NOMO-1 (cell line): ENCODE results near the gene CYREN.

Source experiments
- DNase-seq, 2 experiments: peaks; one replicate each; lab custom pipeline; 2025; ENCODE audit not compliant: unreplicated experiment in 2 of 2; lab: John Stamatoyannopoulos, UW

The CYREN gene

DNA sequence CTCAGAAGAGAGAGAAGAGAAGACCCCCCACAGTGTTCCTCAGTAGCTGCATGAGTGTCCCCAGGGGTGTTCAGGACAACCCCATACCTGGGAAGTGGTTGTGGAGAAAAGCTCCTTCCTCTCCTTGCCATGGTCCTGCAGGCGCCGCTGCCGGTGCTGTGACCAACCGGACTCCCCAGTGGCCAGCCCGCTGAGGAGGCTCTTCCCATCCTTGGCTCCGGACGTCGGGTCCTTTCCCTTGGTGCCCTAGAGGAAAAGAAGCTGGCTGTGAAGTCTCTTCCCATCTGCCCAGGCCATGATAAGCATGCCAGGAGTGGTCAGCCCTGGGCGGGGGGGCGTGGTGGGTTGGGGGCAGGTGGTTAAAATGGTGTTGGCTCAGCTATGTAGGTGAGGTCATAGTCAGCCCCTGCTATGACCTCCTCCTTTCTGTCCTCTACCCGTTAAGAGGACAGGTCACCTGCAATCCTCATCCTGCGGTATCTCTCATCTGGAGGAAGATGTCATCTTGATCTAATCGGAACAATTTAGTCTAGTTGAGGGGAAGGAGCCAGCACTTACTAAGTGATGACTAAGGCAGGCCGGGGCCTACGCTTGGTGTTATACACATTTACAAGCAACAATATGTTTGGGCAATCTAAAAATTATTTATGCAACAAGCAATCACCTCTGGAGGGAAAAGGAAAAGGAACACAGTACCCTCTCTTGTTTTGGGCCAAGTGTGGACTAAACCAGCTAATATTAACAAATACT, 27.6 kb upstream of the CYREN start:
- DNase-seq, result no peak

DNA sequence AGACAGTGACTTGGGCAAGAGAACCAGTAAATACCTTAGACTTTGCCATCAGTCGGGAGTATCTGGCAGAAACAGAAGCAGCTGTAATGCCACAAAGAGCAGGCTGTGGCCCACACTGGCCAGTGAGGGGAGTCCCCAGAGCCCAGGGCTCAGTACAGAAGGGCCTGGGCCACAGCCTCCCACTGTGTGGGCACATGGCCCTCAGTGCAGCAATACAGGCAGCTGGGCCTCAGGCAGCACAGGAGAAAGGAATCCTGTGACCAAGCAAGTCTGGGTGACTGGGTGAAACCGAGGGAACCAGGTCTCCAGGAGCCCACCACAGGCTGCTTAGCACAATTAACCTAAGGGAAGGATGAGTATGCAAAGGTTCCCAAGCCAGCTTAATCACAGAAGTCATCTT, 26.8 kb upstream of the CYREN start:
- no peak for DNase-seq

DNA sequence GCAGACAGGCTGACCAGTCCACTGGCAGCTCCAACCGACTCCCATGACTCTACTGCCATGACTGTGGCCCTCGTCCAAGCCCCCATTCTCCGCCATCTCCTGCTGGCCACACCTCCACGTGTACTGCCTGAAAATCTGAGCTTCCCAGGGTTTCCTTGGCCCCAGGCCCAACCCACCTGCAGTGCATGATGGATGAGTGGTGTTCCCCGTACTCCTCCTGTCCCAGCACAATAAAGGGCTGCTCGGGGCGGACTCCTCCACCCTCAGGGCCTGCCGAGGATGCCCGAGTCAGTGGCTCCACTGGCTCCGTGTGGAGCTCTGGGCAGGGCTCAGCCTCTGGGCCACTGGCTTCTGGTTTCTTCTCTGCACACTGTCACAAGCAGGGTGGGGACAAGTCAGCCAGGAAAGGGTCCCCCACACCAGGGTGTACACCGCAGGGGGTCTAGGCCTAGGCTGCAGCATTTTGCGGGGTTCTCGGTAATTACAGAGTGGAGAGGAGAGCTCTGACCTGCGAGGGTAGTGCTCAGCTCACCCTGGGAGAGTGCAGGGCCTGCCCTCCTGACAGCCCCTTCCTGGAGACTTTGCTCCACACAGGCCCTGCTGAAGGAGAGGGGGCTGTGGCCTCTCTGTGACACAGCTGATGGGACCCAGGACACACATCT, 25.6 kb upstream of the CYREN start:
- no peak for DNase-seq

DNA sequence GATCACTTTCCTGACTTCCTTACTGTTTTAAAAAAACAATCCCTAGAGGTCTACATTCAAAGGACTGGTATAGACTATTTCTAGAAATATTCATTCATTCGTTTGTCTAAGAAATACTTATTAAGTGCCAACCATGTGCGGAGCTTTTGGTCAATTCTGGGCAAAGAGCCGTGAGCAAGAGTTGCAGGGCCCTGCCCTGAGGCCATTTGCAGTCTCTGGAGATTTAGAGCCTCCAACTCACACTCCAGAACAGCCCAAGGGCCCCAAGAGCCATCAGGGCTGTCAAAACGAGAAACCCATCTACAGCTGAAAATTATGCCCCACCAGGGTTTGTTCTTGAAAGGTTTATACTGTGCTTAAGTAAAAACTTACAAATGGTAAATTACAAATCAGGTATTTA, 24.6 kb upstream of the CYREN start:
- no peak for DNase-seq

DNA sequence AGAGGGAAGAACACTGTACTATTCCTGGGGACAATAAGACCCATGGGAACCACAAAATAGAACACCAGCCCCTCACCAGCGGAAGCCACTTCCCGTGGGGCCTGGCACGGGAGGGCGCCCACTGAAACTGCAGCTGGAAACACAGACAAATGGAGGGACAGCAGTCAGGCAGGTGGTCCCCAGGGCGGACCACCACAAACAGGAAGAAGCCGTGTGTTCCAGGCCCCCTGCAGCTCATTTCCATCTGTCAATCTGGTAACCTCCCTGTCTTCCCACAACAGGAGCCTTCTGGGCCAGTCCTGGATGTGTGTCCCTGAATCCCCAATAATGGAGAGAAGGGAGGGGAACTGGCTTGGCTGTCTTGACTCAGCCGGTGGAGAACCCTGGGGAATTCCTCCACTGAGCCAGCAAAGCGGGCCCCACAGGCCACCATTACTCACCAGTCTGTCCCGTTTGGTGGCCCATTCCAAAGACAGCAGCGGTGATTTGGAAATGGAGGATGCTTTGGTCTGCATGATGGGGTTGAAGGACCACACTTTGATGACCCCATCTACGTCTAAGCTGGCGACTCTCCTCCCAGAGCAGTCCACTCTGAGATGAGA, 24.1 kb upstream of the CYREN start:
- no peak for DNase-seq

DNA sequence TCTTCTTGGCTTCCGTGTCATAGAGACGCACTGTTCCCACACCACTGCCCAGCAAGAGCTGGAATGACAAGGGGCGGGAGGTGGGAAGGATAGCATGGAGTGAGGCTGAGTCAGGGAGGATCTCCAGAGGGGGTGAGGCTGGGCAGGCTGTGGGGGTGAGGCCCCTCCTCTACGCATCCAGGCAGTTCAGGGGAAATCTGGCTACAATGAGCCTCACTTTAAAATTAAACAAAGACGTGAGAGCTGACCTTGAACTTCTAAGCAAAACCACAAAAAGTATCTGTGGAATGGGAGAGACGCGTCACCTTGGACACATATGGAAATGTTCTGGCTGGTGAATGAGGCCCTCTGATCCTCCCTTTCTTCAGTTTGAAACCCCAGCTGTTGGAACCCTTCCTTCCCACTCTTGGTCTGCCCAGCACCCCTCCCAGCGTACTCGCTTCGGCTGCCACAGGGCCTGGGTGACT, 23.1 kb upstream of the CYREN start:
- DNase-seq, result no peak

DNA sequence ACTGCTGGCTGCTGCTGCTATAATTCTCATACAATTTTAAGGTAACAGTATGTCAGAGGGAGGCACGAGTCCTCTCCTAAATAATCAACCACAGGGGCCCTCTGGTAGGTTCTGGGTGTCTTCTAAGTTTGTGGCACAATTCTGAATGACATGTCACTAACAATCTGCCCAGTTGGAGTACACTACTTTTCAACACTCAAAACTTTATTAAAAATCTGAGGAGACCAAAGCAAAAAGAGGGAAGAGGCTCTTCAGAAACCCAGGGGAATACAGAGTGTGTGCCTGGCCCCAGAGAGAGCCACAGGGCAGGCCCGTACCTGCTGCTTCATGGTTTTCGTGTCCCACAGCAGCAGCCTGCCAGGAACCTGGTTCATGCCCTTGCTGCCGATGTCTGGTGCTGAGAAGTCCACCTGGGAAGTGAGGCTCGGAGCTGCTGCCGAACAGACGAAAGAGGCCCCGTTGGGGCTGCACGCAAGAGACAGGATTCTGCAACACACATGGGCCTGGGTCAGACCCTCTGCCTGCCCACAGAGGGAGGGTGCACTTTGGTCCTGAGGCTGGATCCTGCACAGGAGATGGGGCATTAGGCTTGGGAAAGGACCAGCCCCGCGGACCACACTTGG, 22.5 kb upstream of the CYREN start:
- no peak for DNase-seq

DNA sequence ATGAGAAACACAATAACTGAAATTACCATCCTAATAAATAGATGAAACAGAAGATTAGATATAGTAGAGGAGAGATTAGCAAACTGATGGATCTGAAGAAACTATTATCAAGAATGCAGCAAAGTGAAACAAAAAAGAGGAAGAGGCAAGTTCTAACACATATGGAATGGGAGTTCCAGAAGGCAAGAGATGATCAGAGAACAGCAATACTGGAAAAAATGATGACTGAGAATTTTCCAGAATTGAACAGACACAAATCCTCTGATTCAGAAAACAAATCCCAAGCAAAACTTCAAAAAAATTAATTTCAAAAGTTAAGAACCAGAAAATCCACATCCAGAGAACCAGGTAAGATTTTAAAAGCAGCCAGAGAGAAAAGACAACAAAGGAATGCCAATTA, 20.2 kb upstream of the CYREN start:
- DNase-seq, result no peak

DNA sequence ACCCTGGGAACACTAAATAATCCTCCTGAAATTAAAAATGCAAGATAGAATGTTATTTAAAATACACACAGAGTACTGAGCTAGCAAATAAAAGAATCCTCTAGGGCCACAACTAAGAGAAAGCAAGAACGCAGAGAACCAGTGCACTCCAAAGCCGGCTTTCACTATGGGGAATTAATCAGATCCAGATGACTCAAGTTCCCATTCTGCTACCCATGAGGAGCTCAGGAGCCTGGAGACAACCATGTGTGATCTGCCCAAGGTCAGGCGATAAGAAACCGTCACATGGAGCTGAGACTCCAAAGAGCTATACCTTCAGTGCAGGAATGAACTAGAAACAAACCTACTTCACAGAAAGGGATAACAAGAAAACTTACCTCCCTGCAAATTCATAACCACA, 19.5 kb upstream of the CYREN start:
- DNase-seq, result no peak

DNA sequence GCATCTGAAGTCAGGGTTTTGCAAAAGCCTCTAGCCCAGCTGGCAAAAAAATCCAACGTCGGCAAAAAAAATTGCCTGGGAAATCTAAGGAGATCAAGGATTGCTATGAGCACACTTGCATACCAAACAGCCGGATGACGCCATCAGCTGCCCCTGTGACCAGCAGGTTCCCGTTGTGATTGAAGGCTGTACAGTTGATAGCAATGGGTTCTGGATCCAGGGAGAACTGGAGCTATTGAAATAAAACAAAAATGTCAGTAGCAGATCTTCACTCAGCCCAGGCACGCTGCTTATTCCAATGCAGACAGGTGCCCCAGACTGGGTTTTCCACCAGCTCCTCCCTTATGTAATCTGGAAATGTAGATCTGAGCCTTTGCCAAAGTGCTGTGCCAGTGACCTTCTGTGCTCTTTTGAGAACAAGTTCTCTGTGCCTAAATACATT, 18.7 kb upstream of the CYREN start:
- DNase-seq, result no peak

DNA sequence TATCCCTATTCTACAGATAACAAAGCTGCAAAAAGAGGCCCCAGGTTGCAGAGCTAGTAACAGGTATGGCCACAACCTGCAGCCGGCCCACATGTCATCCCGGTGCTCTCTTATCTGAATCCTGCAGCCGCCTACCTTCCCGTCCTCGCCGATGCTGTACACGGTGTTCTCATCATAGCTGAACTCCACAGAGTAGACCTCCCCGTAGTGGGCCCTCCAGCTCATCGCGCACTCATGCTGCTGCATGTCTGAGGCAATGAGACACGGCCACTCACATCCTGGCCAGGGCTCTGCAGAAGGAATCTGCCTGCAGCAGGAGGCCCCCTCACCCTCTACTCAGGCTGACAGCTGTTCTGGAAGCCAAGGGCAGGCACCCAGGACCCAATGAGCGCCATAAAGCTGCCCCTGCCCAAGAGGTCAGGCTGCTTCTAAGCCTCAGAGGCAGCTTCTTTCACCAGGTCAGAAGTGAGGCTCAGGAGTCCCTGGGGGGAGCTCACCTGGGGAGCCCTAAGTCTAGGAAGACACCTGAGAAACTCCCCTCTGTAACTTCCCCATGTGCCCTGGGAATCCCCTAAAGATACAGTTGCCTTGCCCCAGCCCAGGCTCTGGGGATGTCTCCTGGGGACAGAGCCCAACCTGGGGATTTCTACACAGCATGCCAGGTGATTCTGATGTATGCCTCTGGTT, 17.9 kb upstream of the CYREN start:
- no peak for DNase-seq

DNA sequence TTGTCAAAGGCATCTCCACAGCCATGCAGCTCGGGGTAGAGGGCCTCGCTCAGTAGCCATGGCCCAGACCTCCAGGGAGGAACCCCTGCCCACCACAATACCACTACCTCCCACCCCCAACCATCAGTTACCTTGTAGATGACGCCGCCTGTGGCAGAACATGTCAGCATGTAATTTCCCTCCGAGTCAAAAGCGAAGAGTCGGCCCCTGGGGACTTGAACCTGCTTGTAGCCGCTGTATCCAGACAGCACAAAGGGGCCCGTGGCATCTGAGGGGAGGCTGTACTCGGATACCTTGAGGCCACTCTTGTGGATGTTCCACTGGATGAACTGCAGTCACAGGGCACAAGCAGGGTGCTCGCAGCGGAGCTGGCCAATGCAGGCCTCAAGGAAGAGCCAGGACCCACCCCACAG, 16.3 kb upstream of the CYREN start:
- no peak for DNase-seq

DNA sequence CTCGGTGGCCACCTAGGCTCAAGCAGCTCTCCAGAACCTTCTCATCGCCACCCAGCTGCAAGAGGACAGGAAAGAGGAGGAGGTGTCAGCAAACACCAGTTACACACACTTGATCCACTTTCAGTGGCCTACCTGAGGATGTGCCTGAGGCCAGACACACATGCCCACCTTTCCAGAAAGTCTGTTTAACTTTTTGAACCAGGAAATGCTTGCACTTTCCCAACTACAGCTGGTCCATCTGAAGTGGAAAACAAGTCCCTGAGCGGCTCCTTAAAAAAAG, 15.7 kb upstream of the CYREN start:
- no peak for DNase-seq

DNA sequence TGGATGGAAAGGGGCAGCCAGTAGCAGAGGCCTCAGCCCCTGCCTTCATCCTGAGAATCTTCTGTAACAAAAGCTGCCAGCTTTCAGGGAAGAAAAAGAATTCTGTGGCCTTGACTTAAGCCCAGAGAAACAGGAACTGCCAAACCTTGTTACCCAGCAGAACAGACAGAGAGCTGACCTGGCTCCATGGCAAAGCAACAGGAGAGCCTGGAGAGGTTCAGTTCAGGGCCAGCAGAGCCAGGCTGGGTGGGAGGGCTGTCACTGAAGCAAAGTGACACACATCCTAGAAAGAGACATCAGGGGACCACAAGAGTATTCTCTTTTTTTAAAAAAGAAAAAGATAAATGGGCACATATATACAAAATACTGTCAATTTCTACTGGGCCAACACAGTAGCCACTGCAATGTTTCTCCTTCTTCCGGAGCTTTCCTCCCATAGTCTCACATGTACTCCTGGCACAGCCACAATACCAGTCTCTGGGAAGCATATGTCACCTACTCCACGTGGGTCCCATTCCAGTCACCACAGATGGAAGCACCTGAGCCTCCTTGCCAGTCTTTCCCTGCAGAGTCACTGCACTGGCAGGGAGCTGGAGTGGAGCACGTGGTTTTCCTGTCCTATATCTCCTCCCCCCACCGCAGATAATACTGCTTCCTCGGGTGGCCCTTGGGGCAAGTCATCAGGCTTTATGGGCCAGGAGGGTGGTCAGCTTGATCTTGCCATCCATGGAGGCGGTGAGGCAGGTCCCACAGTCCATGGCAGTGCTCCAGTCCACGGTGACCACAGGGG, 15.2 kb upstream of the CYREN start:
- no peak for DNase-seq

DNA sequence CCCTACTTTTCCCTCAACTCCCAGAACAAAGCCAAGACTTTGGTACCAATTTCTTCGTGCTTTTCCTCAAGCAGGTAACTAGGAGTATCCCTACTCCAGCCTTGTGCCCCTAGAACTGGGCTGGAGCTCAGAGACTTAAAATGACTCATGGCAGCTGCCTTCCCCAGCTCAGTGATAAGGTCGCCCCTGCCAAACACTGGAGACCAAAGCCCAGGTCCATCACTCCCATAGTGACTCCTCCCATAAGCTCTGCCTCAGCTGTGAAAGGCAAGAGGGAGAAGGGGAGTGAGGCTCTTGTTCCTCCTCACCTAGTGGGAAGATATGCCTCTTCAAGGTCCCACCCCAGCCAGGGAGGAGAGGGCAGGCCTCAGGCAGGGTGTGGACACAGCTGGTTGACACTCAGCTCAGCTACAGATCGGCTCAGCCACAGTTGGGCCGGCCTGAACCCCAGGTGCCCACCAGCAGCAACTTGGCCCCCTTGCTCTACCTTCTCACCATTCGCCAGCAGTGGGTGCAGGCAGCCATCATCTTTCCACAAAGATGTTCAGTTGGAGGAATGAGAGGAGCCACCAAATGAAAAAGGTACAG, 13.8 kb upstream of the CYREN start:
- DNase-seq, result no peak

DNA sequence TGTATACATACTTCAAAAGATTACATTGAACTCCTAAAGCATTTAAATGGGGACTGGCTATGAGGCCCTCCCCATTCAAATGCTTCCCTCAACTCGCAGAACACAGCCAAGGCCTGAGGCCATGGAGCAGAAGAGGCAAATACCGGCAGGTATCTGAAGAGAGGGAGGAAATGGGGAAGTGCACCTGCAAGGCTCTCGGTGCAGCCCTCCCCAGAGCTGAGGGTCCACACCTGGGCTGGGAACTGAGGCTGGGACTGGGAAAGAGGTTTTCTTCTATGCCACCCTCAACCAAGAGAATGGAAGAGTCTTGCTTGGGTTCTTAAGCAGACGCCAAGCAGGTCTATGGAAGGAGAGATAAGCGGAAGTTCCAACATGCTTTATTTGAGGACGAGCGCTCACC, 13.0 kb upstream of the CYREN start:
- DNase-seq, result no peak

DNA sequence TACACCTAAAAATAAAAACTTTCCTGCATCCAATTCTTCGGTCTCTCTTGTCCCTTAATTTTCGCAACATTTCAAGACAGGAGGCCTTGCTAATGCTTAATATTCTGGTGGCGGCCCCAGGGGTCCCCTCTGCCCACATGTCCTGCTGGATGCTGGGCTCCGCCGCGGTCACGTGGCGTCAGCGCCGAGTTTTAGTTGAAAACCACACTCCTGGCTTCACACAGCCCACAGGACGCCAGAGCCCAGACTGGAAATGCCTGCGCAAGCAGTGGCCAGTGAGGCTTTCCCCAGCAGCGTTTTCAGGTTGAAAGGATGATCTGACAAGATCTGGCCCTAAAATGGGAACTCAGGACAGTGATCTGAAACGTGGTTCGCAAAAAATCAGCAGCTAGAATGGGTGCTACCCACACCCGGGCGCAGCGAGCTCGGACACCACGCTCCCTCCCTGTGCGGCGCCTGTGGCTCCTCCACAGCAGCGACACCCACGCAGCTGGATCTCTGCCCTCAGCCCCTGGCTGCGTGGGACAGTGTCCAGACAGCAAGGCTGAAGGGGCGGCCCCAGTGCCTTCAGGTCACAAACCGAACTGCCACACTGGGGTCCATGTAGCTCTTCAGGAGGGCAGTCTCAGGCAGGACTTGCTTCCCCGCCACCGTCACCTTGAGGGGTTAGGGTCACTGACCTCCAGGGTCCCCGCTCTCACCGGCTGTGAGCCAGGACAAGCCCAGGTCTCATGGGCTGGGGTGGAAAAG, 11.6 kb upstream of the CYREN start:
- no peak for DNase-seq

DNA sequence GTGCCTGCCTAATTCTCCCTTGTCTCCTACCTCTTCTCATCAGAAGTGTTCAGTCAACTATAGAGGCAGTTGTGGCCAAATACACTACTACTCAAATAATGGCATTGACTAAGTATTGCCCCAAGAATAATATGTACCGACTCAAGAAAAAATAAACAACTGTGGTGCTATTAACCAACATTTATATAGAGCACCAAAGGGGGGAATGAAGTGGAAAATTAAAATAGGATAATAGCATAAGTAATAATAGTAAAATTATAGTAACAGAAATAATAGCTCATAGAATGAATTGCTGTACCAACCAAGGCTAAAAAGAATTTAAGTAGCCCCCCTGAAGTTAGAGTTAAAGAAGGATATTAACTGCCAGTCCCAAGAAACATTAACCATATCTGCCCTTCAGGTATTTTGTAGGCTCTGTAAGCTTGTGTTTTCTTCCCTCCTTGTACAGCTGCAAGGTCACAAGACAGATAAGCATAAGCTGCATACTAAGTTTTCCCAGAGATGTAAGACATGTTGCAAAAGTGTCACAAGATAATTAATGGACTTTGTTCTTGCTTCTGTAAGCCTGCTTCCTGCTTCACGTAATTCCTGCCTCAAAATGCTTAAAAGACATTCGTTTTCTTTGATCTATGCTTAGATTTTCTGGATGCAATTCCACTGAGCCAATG, 10.9 kb upstream of the CYREN start:
- DNase-seq, result no peak

DNA sequence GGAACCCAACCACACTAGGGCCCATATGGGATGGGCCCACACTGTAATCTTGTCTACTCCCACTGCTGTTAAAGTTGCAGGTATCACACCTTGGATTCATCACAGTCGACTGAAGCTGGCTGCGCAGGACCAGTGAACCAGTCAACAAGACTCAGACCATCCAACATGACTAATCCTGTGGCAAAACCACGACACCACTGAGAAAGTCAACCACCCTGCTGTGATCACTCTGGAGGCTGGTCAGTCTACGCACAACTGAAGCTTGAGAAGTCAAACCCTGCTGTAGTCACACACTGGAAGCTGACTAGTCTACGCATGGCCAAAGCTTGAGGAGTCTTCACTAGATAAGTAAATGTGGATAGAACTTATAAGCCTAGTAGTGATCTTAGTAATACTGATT, 9.6 kb upstream of the CYREN start:
- DNase-seq, result no peak
